ENCODE data around the gene NOP9. TPM values are rescaled to one million over a fixed set of nuclear protein-coding genes. Genes with fewer than 3 reads are reported as not detected.

The NOP9 gene
- total and polyA plus RNA-seq, 9 of the 15 experiments (the other 6 are each of a cell fraction or from before 2014, with no cell fraction given) = 1.0 to 27.9 (median 15.1) TPM

GRCh38 chr14:24353559-24354481 is 54.2 kb downstream of the NOP9 start:
- DNase-seq (ENCODE audit: extremely low read depth in 1 of 4, low spot score in 3 of 4) (no peak), FAIRE-seq (no peak), ATAC-seq (no peak)
- POLR2A ChIA-PET = no interaction called here
- CTCF ChIA-PET (ENCODE audit: low intra/inter-chr PET ratio) = no interaction called here
- Histone ChIP-seq H3K27ac (ENCODE audit: extremely low read depth, low read depth, low read length) (no peak overlapping the region), H4K20me1 (replicated peaks; ENCODE audit: control insufficient read depth, insufficient read depth, low read length) (no peaks in the 10 kb centered on the region), H3K9me3 (replicated peaks; ENCODE audit: control insufficient read depth, insufficient read depth, low read depth, low read length) (no peaks in the 10 kb centered on the region), H3K9ac (ENCODE audit: insufficient read depth in 1 of 2, low read depth in 2 of 2, low read length in 2 of 2) (no peak overlapping the region), H3K4me3 (no peak overlapping the region), H3K27me3 (ENCODE audit: control insufficient read depth in 2 of 2, insufficient read depth in 2 of 2, low read length in 2 of 2) (no peaks in the 10 kb centered on the region; a peak in 1 of 5 replicates), H3K36me3 (ENCODE audit: control insufficient read depth, insufficient read depth, low read length) (no peaks in the 10 kb centered on the region), H3K4me1 (replicated peaks in 1 of 2; ENCODE audit: control insufficient read depth in 2 of 2, insufficient read depth in 2 of 2, low read length in 2 of 2) (peaks cover 0 to 3% of the 10 kb centered on the region in 2 experiments; a peak in 3 of 5 replicates), H3K4me2 (ENCODE audit: insufficient read depth, low read length) (no peak overlapping the region), H3K79me2 (ENCODE audit: control insufficient read depth, insufficient read depth, low read length) (no peaks in the 10 kb centered on the region), H2AFZ (ENCODE audit: low read depth, low read length) (no peak overlapping the region), H3K9me1 (ENCODE audit: control insufficient read depth, insufficient read depth, low read length) (no peaks in the 10 kb centered on the region)
- intact Hi-C loops (cut with micrococcal nuclease) = no loop called here
- WGBS (ENCODE audit: insufficient coverage, low coverage, missing lambda C conversion rate) = 64% methylated on average over 3 of the region's 5 CpGs
- BruUV-seq (replicated peaks) = no TSS peak
- in situ Hi-C loops (cut with MboI) = no loop called here
- TF ChIP-seq ELF2 (CRISPR knock-in tag; IDR thresholded peaks at IDR 0.05) (no peak), HNRNPLL (IDR thresholded peaks at IDR 0.05; ENCODE audit: low read depth, low read length, poor library complexity, severe bottlenecking) (no peak), ZNF174 (CRISPR knock-in tag; IDR thresholded peaks at IDR 0.05) (no peak), ATF6 (CRISPR knock-in tag; IDR thresholded peaks at IDR 0.05) (no peak), ZNF41 (CRISPR knock-in tag; conservative IDR thresholded peaks at IDR 0.05) (no peak), TSHZ1 (CRISPR knock-in tag; IDR thresholded peaks at IDR 0.05) (no peak), MCM7 (IDR thresholded peaks at IDR 0.05) (no peak)
- TF ChIP-seq, protein P1, sequence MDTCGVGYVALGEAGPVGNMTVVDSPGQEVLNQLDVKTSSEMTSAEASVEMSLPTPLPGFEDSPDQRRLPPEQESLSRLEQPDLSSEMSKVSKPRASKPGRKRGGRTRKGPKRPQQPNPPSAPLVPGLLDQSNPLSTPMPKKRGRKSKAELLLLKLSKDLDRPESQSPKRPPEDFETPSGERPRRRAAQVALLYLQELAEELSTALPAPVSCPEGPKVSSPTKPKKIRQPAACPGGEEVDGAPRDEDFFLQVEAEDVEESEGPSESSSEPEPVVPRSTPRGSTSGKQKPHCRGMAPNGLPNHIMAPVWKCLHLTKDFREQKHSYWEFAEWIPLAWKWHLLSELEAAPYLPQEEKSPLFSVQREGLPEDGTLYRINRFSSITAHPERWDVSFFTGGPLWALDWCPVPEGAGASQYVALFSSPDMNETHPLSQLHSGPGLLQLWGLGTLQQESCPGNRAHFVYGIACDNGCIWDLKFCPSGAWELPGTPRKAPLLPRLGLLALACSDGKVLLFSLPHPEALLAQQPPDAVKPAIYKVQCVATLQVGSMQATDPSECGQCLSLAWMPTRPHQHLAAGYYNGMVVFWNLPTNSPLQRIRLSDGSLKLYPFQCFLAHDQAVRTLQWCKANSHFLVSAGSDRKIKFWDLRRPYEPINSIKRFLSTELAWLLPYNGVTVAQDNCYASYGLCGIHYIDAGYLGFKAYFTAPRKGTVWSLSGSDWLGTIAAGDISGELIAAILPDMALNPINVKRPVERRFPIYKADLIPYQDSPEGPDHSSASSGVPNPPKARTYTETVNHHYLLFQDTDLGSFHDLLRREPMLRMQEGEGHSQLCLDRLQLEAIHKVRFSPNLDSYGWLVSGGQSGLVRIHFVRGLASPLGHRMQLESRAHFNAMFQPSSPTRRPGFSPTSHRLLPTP (IDR thresholded peaks at IDR 0.05; ENCODE audit: borderline replicate concordance, extremely low read depth, insufficient read length) = no peak
